ENCODE data around the gene RPE.

DNA sequence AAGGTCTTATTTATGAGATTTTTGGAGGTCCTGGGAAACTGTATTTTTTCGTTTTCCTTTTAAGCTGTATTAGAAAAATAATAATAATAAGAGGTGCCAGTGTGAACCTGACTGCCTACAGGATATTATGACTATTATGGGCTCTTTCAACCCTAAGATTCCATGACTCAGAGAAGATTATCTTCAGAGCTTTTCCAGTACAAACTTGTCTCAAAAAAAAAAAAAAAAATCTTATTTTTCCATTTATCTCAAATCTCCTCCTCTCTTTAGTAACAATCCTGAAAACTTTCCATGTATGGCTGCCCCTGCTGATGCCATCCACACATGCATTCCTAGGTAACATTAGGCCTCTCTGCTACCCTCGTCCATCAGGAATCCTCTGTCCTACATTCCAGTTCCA is 36.7 kb upstream of the RPE start:
- TF ChIP-seq POLR2AphosphoS5 (IDR thresholded peaks at IDR 0.05) = no peak
- TF ChIP-seq POLR2A (IDR thresholded peaks at IDR 0.05) = no peak
- TF ChIP-seq, protein P1, sequence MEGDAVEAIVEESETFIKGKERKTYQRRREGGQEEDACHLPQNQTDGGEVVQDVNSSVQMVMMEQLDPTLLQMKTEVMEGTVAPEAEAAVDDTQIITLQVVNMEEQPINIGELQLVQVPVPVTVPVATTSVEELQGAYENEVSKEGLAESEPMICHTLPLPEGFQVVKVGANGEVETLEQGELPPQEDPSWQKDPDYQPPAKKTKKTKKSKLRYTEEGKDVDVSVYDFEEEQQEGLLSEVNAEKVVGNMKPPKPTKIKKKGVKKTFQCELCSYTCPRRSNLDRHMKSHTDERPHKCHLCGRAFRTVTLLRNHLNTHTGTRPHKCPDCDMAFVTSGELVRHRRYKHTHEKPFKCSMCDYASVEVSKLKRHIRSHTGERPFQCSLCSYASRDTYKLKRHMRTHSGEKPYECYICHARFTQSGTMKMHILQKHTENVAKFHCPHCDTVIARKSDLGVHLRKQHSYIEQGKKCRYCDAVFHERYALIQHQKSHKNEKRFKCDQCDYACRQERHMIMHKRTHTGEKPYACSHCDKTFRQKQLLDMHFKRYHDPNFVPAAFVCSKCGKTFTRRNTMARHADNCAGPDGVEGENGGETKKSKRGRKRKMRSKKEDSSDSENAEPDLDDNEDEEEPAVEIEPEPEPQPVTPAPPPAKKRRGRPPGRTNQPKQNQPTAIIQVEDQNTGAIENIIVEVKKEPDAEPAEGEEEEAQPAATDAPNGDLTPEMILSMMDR (IDR thresholded peaks at IDR 0.05) = no peak

Measured in breast epithelium (tissue), 3 donors.